Measurements from ENCODE around the gene ADSL.

The ADSL gene

DNA sequence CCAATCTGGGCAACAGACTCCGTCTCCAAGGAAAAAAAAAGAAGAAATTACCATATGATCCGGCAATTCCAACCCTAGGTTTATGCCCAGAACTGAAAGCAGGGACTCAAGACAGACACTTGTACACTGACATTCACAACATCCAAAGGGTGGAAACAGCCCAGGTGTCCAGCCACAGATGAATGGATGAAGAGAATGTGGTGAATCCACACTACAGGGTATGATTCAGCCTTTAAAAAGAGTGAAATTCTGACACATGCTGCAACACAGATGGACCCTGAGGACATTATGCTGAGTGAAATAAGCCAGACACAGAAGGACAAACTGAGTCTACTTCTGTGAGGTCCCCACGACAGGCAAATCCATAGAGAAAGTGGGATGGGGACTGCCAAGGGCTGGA lies 68.0 kb downstream of the ADSL start:
- no peak for TF ChIP-seq ZFX (IDR thresholded peaks at IDR 0.05)
- TF ChIP-seq, protein P1, sequence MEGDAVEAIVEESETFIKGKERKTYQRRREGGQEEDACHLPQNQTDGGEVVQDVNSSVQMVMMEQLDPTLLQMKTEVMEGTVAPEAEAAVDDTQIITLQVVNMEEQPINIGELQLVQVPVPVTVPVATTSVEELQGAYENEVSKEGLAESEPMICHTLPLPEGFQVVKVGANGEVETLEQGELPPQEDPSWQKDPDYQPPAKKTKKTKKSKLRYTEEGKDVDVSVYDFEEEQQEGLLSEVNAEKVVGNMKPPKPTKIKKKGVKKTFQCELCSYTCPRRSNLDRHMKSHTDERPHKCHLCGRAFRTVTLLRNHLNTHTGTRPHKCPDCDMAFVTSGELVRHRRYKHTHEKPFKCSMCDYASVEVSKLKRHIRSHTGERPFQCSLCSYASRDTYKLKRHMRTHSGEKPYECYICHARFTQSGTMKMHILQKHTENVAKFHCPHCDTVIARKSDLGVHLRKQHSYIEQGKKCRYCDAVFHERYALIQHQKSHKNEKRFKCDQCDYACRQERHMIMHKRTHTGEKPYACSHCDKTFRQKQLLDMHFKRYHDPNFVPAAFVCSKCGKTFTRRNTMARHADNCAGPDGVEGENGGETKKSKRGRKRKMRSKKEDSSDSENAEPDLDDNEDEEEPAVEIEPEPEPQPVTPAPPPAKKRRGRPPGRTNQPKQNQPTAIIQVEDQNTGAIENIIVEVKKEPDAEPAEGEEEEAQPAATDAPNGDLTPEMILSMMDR (conservative IDR thresholded peaks at IDR 0.05): no peak
- H3K27ac ChIP-seq: no peak overlapping the region

DNA sequence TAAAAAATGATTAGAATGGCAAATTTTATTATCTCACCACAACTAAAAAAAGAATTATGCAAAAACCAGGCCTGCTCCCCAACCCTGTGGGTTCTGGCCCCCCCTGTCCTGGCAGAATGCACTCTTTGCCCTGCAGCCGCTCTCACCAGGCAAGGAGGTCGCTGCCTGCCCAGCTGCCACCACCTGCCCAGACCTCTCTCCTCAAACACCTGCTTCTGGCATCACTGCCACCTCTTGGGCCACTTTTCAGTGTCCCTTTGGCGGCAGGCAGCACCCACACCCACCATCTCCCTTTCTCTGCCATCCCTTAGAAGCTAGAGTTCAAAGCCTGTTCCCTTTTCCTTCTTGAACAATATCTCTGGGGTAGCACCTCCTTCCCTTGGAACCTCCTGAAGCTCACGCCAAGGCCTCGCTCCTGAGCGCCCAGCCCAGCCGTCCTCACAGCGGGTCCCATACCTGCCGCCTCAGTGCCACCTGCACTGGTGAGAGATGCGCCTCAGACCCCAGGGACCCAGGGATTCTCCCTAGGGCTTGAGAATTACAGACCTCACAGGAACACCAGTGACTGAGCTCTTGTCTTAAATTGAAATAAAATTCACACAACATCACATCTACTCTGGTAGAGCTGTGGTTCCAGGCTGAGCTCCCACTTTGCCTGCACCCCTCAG lies 68.7 kb downstream of the ADSL start:
- no peak overlapping the region for H3K27ac ChIP-seq

DNA sequence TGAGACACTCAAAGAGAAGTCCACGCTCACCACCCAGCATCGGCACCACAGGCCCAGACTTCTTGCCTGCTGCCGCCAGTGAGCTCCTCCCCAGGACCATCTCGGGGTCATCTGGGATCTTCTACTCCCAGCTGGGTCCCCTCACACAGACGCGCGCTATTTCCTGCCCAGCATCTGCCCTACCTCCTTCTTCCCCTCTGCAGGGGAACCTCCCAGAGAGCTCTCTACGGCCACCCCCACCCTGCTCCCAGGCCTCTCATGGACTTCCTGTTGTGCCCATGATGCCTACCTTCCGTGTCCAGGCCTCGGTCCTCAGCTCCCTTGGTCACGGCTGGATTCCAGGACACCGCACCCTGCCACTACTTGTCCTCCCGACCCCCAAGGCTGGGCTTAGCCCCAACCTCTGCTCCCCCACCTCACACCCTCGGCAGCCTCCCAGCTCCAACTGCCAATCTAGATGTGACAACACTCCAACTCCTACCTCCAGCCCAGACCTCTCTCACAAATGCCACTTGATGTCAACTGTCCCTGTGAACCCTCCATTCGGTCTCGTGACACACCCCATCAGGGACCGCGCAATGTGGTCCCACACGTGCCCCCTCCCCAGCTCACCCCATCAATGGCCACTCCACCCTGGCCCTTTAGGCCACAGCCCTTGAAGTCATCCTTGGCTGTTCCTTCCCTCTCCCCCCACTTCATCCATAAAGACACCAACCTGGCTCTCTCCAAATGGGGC lies 69.4 kb downstream of the ADSL start:
- TF ChIP-seq ZFX (IDR thresholded peaks at IDR 0.05): no peak
- TF ChIP-seq, protein P1 (conservative IDR thresholded peaks at IDR 0.05): no peak
- no peak overlapping the region for H3K27ac ChIP-seq

More for the DNA sequence above, 68.7 kb downstream of the ADSL start:
- no peak for TF ChIP-seq ZFX (IDR thresholded peaks at IDR 0.05)
- TF ChIP-seq, protein P1 (conservative IDR thresholded peaks at IDR 0.05): no peak

DNA sequence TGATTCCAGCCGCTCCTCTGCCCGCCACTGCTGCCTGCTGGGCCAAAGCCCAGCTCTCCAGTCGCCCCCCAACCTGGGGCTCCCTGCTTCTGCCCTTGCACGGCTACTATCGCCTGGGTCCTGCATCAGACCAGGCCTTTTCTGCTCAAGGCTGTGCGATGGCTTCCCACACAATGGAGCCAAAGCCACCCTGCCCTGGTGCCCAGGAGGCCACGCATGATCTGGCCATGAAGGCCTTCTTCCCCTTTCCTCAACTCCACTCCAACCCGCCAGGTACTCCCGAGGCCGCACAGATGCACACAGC lies 69.9 kb downstream of the ADSL start:
- no peak overlapping the region for H3K27ac ChIP-seq
- TF ChIP-seq ZFX (IDR thresholded peaks at IDR 0.05): no peak
- TF ChIP-seq, protein P1 (conservative IDR thresholded peaks at IDR 0.05): no peak

DNA sequence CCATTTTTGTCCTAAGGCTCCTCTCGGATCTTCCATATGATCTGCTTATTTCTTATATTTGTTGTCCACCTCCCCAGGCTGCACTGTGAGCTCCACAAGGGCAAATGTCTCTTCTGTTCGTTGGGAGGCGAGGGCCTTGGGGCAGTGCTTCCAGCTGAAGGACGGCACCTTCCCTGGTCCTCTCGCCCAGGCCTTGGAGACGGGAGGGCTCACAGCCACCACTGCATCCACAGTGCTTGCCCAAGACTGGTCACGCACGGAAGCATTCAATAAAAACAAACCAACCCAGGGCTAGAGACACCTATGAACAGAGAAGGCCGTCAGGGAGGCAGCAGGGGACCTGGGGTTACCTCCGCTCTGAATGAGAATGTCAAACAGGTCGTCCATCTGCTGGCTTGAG lies 70.3 kb downstream of the ADSL start:
- H3K27ac ChIP-seq: no peak overlapping the region
- TF ChIP-seq, protein P1 (conservative IDR thresholded peaks at IDR 0.05): no peak
- no peak for TF ChIP-seq ZFX (IDR thresholded peaks at IDR 0.05)

DNA sequence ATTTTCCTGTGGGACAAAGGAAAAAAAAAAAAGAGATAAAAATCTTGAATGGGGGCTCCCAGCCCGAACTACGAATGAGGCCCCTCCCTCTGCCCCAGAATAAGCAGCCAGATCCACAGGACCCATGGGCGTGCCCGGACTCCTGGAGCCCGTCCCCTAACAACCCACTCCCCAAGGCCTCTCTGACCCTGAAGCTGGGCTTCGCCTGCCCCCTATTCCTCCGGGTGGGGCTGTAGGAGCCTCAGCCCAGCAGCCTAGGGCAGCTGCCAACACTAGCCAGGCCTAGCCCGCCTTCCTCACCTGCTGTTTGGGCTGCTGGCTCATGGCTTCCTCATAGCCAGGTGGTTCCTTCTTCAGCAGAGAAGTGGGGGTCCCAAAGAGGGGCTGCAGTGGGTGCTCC lies 70.7 kb downstream of the ADSL start:
- TF ChIP-seq, protein P1 (conservative IDR thresholded peaks at IDR 0.05): no peak
- H3K27ac ChIP-seq: no peak overlapping the region

DNA sequence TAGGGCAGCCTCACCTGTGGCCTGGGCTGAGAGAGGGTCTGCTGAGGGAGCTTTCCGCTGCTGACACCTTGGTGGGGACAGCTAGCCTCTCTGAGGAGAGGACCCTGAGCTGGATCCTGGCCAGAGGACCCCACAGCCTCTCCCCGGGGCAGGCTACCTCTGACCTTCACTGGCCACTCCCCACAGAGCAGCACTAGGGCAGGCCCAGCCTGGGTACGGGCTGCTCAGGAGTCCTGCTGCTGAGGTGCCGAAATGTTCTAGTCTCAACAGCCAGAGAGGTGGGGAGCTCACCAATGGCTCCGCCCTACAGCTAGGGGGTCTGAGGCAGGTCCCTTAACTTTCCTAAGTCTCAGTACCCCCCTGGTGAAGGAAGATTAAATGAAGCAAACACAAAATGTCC lies 71.6 kb downstream of the ADSL start:
- TF ChIP-seq ZFX (IDR thresholded peaks at IDR 0.05): no peak
- TF ChIP-seq, protein P1 (conservative IDR thresholded peaks at IDR 0.05): no peak
- H3K27ac ChIP-seq: no peak overlapping the region

All from C4-2B (cell line).